Bronchial epithelial cell (primary cell): Measurements from ENCODE around the gene OTULIN. TPM values are rescaled to one million over a fixed set of nuclear protein-coding genes. Genes with fewer than 3 reads are reported as not detected.

Experiments
- DNase-seq: peaks from one replicate; pipeline ENCODE4 v3.0.0-alpha.2; 2010; ENCODE audit warnings: low read depth
- FAIRE-seq: peaks from 2 replicates; lab custom pipeline; 2011; peaks lifted over from hg19 to GRCh38; lab: Jason Lieb, UNC
- H3K27me3 ChIP-seq: 2 replicates; pipeline ENCODE4 v1.5.1; 2011; ENCODE audit warnings: low read length; ENCODE audit not compliant: control insufficient read depth, insufficient read depth
- H3K36me3 ChIP-seq: 2 replicates; pipeline ENCODE4 v1.5.1; 2011; ENCODE audit warnings: low read length; ENCODE audit not compliant: control insufficient read depth, insufficient read depth
- H3K4me3 ChIP-seq: 2 replicates; pipeline ENCODE4 v1.5.1; 2011; ENCODE audit warnings: mild to moderate bottlenecking, low read depth, low read length, control low read depth
- total RNA-seq: library from RNA; depleted of rRNA; stranded (reverse); fragments of >200 nt; gene quantifications from 2 replicates; pipeline ENCODE4 v1.2.1, GENCODE V29; 2014
- TF ChIP-seq, protein P1 (sequence below): IDR thresholded peaks from 2 replicates; pipeline ENCODE4 v1.5.1; 2011; ENCODE audit warnings: mild to moderate bottlenecking, moderate library complexity, low read length, control low read depth, inconsistent platforms; ENCODE audit not compliant: insufficient read depth, severe bottlenecking

Gene OTULIN
- total RNA-seq, 1 donor from 2014 or later = 36.6 TPM

DNA sequence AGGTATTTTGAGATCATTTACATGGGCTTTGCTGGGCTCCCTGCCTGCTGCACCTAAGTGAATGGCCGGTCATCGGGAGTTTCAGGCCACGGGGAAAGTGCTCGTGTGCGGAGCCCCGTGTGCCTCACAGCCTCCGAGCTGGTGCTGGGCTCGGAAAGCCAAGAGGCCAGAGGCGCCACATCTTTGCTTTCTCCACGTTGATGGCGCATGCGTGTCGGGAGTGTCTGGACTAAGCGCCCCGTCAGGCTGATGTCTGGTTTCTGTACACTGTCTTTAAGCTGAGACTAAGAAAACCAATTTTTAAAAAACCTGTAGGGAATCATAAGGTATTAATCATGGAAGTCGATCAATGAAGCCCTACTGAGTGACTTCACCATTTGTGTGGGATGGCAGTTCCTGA lies 69.1 kb downstream of the OTULIN start:
- no peak for DNase-seq
- no peaks in the 10 kb centered on the region for H3K27me3 ChIP-seq
- TF ChIP-seq, protein P1, sequence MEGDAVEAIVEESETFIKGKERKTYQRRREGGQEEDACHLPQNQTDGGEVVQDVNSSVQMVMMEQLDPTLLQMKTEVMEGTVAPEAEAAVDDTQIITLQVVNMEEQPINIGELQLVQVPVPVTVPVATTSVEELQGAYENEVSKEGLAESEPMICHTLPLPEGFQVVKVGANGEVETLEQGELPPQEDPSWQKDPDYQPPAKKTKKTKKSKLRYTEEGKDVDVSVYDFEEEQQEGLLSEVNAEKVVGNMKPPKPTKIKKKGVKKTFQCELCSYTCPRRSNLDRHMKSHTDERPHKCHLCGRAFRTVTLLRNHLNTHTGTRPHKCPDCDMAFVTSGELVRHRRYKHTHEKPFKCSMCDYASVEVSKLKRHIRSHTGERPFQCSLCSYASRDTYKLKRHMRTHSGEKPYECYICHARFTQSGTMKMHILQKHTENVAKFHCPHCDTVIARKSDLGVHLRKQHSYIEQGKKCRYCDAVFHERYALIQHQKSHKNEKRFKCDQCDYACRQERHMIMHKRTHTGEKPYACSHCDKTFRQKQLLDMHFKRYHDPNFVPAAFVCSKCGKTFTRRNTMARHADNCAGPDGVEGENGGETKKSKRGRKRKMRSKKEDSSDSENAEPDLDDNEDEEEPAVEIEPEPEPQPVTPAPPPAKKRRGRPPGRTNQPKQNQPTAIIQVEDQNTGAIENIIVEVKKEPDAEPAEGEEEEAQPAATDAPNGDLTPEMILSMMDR = no peak
- no peak for FAIRE-seq
- H3K4me3 ChIP-seq = no peak overlapping the region
- H3K36me3 ChIP-seq = peaks cover 1% of the 10 kb centered on the region

DNA sequence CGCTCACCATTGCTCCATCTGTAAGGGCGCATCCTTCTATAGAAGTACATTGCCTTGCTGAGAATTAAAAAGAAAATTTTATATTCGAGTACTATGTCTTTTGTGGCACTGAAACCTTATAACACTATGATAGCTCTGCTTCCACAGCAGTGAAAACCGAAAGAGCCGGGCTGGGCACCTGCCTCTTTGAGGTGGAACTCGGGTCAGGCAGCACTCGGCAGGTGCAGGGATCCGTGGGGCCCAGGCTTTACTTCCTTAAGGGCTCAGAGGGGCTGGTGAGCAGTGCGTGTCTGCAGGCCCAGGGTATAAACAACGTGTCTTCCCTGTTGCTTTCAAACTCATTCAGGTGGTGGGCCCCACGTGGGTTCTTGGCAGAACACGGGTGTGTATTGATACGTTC lies 69.9 kb downstream of the OTULIN start:
- TF ChIP-seq, protein P1 = no peak
- Histone ChIP-seq H3K36me3 (peaks cover 1% of the 10 kb centered on the region), H3K27me3 (no peaks in the 10 kb centered on the region), H3K4me3 (no peak overlapping the region)
- DNase-seq = no peak
- no peak for FAIRE-seq

DNA sequence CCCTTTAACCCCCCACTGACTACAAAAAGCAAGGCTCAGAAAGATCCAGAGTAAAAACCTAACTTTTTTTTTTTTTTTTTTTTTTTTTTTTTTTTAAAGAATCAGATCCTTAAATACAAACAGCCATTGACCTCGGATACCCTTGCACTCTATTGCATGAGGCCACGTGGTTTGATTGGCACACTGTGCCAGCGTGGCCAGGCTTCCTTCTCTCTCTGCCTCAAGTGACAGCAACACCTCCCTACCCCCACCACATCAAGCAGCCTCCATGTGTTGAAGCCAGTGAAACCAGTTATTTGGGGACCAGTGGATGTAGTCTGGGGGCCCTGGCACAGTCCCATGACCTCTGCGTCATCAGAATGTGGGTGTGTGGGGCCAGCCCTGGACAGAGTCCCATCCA lies 71.4 kb downstream of the OTULIN start:
- Histone ChIP-seq H3K27me3 (no peaks in the 10 kb centered on the region), H3K4me3 (no peak overlapping the region), H3K36me3 (peaks cover 2% of the 10 kb centered on the region)
- FAIRE-seq = no peak
- TF ChIP-seq, protein P1 = no peak
- DNase-seq = no peak

DNA sequence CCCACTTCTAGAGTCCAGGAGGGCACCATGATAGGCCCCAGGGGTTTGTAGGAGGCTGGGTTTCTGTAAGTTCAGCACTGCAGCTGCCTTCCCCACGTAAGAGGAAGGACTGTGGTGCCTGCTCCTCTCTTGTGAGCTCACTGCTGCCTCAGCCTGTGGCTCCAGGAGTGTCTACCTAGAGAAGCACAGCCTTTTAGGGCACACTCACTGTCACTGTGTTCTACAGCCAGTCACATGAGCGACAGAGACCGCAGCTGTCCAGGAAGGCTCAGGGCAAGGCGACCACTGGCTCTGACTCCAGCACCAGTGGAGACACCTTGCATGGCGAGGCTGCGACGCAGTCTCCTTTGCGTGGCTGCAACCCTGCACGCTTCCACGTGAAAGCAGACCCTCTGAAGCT lies 72.8 kb downstream of the OTULIN start:
- TF ChIP-seq, protein P1 = no peak
- Histone ChIP-seq H3K27me3 (no peaks in the 10 kb centered on the region), H3K36me3 (peaks cover 6% of the 10 kb centered on the region), H3K4me3 (no peak overlapping the region)
- no peak for FAIRE-seq
- no peak for DNase-seq

DNA sequence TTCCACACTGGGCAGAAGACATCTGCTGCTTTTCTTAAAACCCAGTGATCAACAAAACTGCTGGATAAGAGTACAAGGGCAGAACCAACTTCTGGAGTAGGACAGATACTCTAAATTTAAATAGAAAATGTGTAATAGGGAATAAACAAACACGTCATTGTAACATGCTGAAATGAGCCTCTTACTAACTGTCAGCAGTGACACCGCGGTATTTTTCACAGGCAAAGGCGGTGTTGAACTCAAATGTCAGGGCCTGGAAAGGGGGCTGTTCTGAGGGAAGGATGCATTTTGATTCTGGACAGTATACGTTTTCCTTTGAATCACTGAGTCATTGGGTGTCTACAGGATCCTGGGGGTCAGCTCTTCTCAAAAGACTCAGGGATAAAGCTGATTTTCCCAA lies 73.5 kb downstream of the OTULIN start:
- Histone ChIP-seq H3K27me3 (no peaks in the 10 kb centered on the region), H3K4me3 (no peak overlapping the region), H3K36me3 (peaks cover 6% of the 10 kb centered on the region)
- TF ChIP-seq, protein P1 = no peak
- FAIRE-seq (no peak), DNase-seq (no peak)

DNA sequence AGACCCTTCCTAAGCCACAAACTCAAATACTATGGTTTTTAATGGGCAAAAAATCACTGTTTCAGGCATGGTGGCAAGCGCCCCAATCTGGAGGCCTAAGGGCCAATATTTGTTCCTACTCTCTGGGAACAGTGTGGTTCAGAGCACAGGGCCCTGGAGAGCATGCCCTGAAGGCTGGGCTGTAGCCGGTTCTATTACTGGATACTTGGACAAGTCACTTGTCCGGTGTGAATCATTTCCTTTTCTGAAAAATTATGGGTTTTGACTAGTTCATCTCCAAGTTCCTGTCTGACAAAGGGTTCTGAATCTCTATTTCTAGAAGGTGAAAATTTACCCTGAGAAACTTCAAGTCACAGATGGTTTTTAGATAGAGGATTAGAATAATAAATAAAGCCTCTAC lies 75.0 kb downstream of the OTULIN start:
- FAIRE-seq (no peak), DNase-seq (peak; percentile 80)
- TF ChIP-seq, protein P1 = no peak
- no peaks in the 10 kb centered on the region for H3K27me3 ChIP-seq
- peaks cover 6% of the 10 kb centered on the region for H3K36me3 ChIP-seq
- H3K4me3 ChIP-seq = no peak overlapping the region
